GM18505 (cell line): ENCODE results near the gene PPP1R9B.

Source experiments
- ATAC-seq: cut with Tn5 transposase; IDR thresholded peaks from one replicate; pipeline ENCODE4 v1.9.1; 2021; ENCODE audit not compliant: unreplicated experiment
- POLR2A ChIP-seq: IDR thresholded peaks from 4 replicates; pipeline ENCODE4 v1.6.1; 2011; ENCODE audit warnings: borderline replicate concordance; ENCODE audit not compliant: insufficient read depth, insufficient read length; ENCODE audit errors: extremely low read depth

The PPP1R9B gene

GRCh38 chr17:50130559-50131305, 19.7 kb downstream of the PPP1R9B start:
- ATAC-seq = no peak
- no peak for TF ChIP-seq POLR2A

GRCh38 chr17:50129728-50130558, 20.5 kb downstream of the PPP1R9B start, which contains the start of gene SAMD14:
Gene SAMD14, minus strand, starts transcription at chr17:50130160. Its CDS starts 5,201 bp downstream, at chr17:50124959.
- TF ChIP-seq POLR2A = peak; percentile 15
- ATAC-seq = no peak

GRCh38 chr17:50129353-50129727, 21.1 kb downstream of the PPP1R9B start:
- no peak for TF ChIP-seq POLR2A
- ATAC-seq = no peak

- no peak for TF ChIP-seq POLR2A
- ATAC-seq = no peak
Measured at GRCh38 chr17:50128441-50129352, 21.8 kb downstream of the PPP1R9B start.

- ATAC-seq = no peak
- no peak for TF ChIP-seq POLR2A
Measured at GRCh38 chr17:50127697-50128361, 22.6 kb downstream of the PPP1R9B start.

GRCh38 chr17:50125420-50125997, 25.0 kb downstream of the PPP1R9B start:
- no peak for ATAC-seq
- TF ChIP-seq POLR2A = no peak

- TF ChIP-seq POLR2A = no peak
Measured at GRCh38 chr17:50123649-50124349, 26.7 kb downstream of the PPP1R9B start.

GRCh38 chr17:50122945-50123344, 27.5 kb downstream of the PPP1R9B start:
- no peak for TF ChIP-seq POLR2A
- ATAC-seq = no peak

More at GRCh38 chr17:50123649-50124349, 26.7 kb downstream of the PPP1R9B start:
- no peak for ATAC-seq

- TF ChIP-seq POLR2A = no peak
- ATAC-seq = no peak
Measured at GRCh38 chr17:50120475-50121253, 29.8 kb downstream of the PPP1R9B start.

GRCh38 chr17:50118828-50119218, 31.7 kb downstream of the PPP1R9B start:
- no peak for ATAC-seq
- no peak for TF ChIP-seq POLR2A

GRCh38 chr17:50118076-50118827, 32.2 kb downstream of the PPP1R9B start:
- no peak for TF ChIP-seq POLR2A
- no peak for ATAC-seq
